ENCODE results near the gene LCOR. TPM values are rescaled to one million over a fixed set of nuclear protein-coding genes. Genes with fewer than 3 reads are reported as not detected.

Gene LCOR
- total and polyA plus RNA-seq, 2 of the 13 experiments (the other 11 are each of a cell fraction or from before 2014, with no cell fraction given) = 12.4 to 23.7 TPM

DNA sequence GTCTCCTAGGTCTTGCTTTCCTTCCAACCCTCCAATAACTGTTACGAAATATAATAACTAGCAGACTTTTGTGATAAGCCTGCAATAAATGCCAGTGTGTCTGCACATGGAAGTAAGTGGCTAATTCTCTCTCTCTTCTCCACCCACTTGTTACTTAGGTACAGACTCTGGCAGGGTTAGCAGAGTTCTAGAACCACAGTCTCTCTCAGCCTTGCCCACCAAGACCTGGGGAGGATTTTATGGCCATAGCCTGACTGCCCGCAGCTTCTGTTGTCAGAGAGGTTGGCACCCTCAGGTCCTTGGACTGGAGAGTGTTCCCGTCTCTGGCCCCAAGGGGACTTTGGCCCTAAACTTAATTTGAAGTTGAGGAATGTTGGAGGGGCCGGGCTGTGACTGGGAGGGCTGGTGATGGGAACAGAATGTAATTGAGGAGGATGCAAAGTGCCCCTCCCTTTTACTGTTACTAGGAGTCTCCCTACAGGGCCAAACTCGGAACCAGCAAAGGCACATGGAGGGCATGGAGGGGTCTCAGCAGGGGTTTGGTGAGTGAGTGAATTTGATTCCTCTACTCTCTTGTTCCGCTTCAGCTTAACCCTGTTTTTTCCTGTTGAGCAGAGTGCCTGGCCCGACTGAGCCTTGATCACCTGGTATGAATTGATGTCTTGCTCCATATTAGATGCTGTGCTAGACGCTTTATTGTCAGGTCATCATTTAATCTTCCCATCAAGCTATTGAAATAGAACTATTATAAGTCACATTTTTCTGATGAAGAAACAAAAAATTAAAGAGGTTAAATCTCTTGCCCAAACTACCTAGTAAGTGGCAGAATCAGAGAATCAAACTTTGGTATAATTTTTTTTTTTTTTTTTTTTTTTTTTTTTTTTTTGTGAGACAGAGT, 37.0 kb upstream of the LCOR start (continued):
- TF ChIP-seq, protein P1, sequence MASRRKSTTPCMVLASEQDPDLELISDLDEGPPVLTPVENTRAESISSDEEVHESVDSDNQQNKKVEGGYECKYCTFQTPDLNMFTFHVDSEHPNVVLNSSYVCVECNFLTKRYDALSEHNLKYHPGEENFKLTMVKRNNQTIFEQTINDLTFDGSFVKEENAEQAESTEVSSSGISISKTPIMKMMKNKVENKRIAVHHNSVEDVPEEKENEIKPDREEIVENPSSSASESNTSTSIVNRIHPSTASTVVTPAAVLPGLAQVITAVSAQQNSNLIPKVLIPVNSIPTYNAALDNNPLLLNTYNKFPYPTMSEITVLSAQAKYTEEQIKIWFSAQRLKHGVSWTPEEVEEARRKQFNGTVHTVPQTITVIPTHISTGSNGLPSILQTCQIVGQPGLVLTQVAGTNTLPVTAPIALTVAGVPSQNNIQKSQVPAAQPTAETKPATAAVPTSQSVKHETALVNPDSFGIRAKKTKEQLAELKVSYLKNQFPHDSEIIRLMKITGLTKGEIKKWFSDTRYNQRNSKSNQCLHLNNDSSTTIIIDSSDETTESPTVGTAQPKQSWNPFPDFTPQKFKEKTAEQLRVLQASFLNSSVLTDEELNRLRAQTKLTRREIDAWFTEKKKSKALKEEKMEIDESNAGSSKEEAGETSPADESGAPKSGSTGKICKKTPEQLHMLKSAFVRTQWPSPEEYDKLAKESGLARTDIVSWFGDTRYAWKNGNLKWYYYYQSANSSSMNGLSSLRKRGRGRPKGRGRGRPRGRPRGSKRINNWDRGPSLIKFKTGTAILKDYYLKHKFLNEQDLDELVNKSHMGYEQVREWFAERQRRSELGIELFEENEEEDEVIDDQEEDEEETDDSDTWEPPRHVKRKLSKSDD (CRISPR knock-in tag; IDR thresholded peaks at IDR 0.05; ENCODE audit: low read depth) = no peak
- TF ChIP-seq, protein P2, sequence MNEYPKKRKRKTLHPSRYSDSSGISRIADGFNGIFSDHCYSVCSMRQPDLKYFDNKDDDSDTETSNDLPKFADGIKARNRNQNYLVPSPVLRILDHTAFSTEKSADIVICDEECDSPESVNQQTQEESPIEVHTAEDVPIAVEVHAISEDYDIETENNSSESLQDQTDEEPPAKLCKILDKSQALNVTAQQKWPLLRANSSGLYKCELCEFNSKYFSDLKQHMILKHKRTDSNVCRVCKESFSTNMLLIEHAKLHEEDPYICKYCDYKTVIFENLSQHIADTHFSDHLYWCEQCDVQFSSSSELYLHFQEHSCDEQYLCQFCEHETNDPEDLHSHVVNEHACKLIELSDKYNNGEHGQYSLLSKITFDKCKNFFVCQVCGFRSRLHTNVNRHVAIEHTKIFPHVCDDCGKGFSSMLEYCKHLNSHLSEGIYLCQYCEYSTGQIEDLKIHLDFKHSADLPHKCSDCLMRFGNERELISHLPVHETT (CRISPR knock-in tag; conservative IDR thresholded peaks at IDR 0.05) = no peak
- TF ChIP-seq, protein P3, sequence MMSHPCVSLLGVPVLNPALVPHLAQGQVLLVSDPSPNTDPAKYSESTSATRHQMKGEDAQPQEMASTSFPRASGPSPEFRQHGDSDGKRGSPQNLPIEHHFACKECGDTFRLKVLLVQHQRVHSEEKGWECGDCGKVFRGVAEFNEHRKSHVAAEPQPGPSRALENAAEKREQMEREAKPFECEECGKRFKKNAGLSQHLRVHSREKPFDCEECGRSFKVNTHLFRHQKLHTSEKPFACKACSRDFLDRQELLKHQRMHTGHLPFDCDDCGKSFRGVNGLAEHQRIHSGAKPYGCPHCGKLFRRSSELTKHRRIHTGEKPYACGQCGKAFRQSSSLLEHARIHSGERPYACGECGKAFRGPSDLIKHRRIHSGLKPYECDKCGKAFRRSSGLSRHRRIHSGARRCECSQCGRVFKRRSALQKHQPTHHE (CRISPR knock-in tag; IDR thresholded peaks at IDR 0.05; ENCODE audit: borderline replicate concordance) = no peak
- TF ChIP-seq HOXA9 (CRISPR knock-in tag; IDR thresholded peaks at IDR 0.05; ENCODE audit: borderline replicate concordance) (no peak), SMAD9 (CRISPR knock-in tag; IDR thresholded peaks at IDR 0.05) (no peak), TEAD3 (CRISPR knock-in tag; optimal IDR thresholded peaks at IDR 0.05; ENCODE audit: borderline replicate concordance) (peak; percentile 23), ZBTB3 (CRISPR knock-in tag; IDR thresholded peaks at IDR 0.05; ENCODE audit: borderline replicate concordance, low read depth) (no peak), ZNF180 (CRISPR knock-in tag; IDR thresholded peaks at IDR 0.05; ENCODE audit: borderline replicate concordance, low read depth) (no peak), ZNF776 (CRISPR knock-in tag; IDR thresholded peaks at IDR 0.05) (no peak), HNF4A (CRISPR knock-in tag; IDR thresholded peaks at IDR 0.05) (peak; percentile 49; the same call in 1 of the 2 replicates), CC2D1A (CRISPR knock-in tag; IDR thresholded peaks at IDR 0.05) (no peak), ZNF484 (CRISPR knock-in tag; IDR thresholded peaks at IDR 0.05; ENCODE audit: borderline replicate concordance, low read depth) (no peak), MAFK (conservative IDR thresholded peaks at IDR 0.05 in 1 of 2, IDR thresholded peaks at IDR 0.05 in 1 of 2; ENCODE audit: low read length in 2 of 2) (peak; percentile 79 to 83), MYC (CRISPR knock-in tag; IDR thresholded peaks at IDR 0.05; ENCODE audit: borderline replicate concordance) (no peak), ZNF317 (CRISPR knock-in tag; IDR thresholded peaks at IDR 0.05) (no peak)
- TF ChIP-seq, protein P4, sequence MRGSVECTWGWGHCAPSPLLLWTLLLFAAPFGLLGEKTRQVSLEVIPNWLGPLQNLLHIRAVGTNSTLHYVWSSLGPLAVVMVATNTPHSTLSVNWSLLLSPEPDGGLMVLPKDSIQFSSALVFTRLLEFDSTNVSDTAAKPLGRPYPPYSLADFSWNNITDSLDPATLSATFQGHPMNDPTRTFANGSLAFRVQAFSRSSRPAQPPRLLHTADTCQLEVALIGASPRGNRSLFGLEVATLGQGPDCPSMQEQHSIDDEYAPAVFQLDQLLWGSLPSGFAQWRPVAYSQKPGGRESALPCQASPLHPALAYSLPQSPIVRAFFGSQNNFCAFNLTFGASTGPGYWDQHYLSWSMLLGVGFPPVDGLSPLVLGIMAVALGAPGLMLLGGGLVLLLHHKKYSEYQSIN (CRISPR knock-in tag; IDR thresholded peaks at IDR 0.05; ENCODE audit: borderline replicate concordance) = no peak
- TF ChIP-seq, protein P5, sequence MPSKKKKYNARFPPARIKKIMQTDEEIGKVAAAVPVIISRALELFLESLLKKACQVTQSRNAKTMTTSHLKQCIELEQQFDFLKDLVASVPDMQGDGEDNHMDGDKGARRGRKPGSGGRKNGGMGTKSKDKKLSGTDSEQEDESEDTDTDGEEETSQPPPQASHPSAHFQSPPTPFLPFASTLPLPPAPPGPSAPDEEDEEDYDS (CRISPR knock-in tag; IDR thresholded peaks at IDR 0.05) = no peak
